NCI-H1105 treated with DMSO at 0.1 percent for 48 hours (cell line): ENCODE data around the gene PCED1B.

Source experiments
- DNase-seq: peaks from one replicate; lab custom pipeline; 2025; lab: John Stamatoyannopoulos, UW

PCED1B gene

DNA sequence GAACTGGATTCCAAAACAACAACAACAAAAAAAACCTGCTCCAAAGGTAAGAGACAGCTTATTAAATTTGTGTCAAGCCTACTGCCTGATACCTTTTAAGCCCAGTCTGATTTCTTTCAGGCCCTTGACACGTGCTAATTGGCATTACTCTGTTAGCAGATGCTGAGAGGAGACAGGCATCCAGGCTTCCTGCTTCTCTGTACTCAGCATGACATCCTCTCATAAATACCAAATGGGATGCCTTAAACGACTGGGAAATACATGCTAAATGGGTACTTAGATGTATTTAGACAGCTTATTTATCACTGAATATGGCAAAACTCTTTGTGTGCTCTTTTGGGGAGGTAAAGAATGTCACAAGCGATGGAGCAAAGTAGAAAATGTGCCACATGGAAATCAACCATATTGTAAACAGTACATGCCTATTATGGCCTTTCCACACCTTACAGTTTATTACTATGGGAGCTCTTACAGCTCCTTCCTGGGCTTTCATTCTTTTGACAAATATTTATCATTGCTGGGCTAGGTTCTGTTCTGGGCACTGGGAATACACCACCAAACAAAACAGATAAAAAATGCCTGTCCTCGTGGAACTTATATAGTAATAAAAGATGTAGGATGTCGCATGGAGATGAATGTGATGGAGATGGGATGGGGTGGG is 11.5 kb upstream of the PCED1B start:
- DNase-seq: no peak

DNA sequence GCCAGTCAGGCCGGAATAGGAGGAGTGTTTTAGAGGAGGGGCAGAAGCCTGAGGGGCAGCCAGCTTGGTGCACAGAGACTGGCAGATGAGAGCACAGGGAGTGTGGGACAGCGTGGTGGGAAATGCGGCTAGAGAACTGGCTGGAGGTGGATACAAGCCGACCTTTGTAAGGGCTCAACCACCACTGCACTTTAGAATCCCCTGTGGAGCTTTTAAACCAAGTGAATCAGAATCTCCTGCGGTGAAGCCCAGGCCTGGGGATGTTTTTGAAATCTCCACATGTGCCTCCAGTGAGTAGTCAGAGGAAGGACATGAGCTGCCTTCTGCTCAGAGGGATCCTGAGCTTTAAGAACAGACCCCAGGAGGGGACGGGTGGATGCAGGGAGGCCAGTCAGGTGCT is 10.9 kb upstream of the PCED1B start:
- DNase-seq: no peak

DNA sequence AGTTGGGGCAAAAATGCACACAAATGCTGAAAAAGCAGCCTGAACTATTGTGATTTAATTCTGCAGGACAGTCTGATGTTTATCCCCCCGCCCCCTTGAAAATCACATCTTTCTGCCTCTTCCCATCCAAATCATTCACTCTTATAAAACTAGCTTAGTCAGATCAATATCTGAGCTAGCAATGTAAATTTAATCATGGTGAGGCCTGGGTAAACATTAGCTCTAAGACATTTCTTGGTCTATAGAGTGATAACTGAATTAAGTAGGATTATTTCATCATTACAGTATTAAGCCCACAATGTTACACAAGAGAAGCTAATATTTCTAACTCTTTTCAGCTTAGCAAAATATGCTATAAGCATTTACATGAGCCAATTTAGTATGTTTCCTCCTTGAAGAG is 9.1 kb upstream of the PCED1B start:
- no peak for DNase-seq

DNA sequence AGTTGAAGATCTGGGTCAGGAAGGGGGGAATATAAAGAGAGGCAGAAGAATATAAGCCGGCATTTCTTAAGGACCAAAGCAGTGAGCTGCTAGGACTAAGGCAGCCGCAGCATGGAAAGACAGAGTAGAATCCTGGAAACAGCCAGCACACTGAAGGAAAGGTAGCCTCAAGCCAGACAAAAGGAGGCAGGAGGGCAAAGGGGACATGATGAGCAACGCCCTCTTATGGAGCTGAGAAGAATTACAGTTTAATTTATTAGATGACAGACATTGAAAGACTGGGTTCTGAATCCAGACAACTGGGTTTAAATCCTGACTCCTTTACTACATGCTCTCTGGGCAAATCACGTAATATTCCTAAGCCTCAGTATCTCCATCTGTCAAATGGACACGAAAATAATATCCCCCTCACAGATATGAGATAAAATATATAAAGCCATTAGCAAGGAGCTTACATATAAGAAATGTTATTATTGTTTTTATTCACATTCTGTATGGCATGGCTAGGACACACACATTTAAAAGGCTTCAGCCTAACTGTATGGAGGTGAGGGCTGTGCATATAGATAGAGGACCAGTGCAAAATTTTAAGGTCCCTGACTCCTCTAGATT is 8.1 kb upstream of the PCED1B start:
- no peak for DNase-seq

DNA sequence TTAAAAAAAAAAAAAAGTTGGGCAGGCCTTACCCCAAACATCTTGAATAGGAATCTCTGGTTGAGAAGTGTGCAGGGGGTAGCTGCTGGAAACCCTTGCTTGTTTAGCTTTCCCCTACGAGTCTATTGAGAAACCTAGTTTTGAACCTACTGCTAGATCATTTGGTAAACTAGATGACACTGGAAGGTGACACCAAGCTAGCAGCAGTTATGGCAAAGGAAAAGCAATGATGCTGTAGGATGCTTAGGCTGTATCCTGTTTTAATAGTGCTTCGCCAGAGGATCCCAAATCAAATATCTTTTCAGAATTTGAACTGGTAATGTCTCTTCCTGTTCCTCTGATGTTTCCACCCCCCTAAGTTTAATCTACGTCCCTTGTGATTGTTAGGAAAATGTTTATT is 5.5 kb upstream of the PCED1B start:
- DNase-seq: no peak

DNA sequence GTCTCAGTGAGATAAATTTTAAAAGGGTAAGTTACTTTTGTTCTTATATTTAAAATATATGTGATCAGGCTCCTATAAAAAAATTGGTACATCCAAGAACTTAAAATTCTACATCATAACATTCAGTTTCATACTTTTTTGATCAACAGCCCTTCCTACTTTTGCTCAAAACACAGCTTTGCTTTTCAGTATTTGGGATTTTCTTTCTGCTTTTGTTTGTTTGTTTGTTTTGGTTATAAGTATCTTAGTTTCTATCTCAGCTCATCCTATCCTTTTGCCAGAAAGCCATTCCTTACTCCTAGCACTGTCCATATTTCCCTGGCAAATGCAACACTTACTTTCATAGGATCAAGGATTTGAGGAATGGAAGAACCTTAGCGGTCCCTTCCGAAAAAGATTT is 4.7 kb upstream of the PCED1B start:
- DNase-seq: no peak

DNA sequence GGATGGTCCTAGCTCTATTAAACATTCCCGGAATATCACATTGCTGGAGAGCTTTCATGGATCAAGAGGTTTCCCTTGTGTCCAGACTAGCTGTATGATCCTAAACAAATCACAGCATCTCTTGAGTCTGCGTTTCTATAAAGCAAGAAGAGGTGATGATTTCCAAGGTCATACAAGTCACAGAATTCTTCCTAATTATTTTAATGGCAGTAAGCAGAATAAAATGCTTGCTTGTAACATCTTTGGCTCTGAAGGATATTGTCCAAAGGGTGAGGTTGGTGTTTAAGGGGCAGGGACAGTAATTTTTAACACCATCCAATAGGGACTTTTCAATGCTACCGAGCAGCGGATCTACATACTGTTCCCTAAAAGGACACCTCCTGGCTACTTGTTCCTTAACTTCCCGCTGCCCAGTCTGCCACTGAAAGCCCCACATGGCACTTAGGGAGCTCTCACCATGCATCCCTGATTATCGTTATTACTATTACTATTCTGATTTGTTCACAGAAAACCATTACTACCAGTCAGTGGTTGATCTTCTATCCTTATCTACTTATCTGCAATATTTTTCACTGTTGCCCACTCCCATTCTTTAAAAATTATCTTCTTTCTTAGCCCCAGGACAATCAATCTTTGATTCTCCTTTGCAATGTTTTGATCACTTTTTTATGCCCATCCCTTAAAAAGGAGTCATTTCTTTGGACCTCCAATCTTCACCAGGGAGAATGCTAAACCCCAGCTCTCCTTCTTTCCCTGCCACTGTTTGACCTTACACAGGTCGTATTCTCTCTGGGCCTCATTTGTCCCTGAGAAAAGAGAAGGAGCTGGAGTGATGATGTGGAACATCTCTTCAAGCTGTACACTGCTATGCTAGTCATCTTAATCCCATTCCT is 4.0 kb upstream of the PCED1B start:
- DNase-seq: no peak

DNA sequence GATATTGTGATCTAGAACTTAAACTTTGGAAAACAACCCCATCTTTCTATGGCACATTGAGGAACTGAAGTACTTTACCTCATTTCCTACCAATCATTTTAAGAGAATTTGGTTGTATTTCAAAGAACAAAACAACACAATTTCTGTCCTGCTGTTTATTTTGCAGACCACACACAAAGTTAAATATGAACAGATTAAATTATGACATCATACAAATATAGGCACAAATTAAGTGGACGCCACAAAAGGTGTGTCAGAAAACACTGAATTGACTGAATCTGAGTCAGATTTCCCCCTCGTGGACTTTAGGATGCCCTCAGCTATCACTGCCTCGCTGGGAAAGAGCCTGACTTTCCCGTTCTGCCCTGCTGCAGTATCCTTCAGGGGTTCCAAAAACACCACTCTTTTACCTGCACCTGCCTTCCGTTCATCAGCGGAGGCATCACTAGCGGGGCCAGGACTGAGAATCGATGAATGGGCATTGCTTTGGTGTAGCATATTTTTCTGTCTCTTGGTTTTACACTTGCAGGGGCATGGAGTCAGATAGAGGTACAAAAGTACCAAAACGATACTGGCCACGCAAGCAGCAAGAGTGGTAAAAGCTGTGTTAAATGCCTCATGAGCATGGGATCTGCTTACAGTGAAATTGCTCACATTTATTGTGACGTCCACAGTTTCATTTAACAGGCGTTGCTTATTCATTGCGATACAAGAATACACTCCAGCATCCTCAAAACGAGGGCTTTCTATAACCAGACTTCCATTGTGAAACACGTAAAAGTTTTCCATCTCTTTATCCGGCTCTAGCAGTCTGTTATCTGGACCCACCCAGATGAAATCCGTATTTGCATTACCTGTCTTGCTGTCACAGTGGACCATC is 2.0 kb upstream of the PCED1B start:
- DNase-seq: no peak

DNA sequence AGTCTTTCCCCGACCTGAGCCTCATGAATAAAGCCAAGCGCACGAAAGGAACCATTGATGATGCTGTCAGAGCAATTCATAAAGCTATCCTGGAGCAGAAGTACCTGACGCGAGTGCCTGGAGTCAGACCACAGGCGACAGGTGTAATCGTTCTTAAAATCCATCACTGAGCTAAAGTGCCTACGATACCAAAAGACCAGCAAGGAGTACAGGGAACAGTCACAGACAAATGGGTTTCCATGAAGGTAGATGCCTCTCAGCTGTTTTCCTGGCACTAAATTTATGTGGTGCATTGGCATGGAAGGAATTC is 1.4 kb upstream of the PCED1B start:
- no peak for DNase-seq

DNA sequence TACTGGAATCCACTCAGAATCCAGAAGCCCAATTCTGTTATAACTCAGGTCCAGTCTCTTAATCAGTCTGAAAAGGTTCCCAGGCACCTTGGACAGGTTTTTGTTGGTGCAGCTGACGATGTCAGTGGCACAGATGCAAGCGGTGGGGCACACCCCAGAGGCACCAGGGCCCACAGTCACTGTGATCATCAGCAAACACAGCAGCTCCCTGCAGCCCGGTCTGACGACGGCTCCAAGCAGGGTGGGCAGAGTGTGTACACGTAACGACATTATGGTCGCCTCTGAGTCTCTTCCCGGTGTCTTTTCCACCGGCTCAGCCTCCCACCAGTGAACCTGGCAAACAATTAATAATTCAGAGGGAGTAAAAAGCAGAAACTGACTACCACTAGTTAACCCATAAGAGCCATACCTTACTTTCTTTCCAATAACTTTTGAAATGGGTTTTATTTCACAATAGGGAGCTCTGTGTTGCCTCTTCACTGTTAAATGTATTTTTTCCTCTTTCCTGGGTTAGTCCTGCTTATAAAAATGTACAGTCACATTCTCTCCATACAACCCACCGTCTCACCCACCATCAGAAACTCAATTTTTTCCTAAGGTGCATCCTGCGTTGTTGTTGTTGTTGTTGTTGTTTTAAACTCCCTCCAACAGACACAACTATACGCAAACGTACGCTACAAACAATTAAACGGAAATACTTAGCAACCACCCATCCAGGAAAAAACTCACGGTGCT is 521 bp upstream of the PCED1B start:
- DNase-seq: peak; percentile 40

DNA sequence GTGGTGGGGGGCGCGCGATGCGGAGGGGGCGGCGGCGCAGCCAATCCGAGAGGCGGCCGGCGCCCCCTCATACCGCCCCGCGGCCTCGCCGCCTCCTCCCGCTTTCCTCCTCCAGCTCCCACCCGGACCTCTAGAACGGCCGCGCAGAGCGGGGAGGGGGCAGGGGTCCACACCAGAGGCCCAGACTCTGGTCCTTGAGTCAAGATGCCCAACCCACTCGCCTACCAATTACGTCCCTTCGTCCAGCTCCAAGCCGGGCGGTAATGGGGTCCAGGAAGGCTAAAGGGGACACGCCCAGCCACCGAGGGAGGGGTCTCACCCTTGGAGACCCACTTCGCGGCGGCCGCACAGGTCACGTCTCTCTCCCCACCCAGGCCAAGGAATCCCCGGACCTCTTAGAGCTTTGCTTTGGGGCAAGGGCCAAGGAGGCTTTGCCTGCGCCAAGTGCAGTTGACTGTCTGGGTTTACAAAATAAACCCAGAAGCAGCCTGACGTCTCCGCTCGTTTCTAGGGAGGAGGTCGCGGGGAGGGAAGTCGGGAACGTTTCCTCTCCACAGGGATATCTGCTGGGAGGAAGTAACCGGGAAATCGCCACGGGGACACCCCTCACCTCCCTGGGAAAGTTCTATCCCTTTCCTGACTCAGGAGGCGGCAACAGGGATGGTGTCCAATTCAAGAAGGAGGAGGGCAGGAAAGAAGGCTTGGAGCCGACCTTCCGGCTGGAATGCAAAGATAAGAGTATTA is 732 bp downstream of the PCED1B start:
- DNase-seq: no peak

DNA sequence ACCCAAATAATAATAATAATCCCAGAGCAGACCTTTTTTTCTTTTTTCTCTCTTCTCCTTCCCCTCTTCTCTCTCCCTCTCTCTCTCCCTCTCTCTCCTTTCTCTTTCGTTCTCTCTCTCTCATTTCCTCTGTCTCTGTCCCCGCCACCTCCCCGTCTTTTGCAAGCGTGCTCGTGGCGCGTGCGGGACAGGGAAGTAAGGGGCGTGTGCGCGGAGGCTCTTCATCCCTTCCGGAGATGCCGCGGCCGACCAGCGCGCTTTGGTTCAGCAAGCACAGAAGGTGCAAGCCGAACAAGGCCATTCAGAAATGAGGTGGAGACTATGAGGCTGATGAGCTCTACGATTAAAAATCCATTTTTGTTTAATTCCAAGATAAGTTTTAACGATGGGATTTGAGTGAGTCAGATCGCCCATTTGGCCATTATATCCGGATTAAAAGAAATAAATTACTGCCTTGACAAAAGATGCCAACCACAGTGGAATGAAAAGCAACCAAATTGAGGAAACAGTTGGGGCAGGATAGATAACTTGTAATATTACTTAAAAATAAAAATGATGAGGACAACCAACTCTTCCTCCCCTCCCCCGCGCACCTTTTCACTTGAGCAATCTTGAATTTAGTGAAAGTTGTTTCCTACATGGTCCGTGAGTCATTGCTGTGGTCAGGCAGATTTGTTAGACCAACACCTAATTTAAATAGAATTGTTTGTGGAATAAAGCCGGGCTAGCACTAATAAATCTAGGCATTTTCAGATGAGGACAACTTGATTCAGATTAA is 1.5 kb downstream of the PCED1B start:
- no peak for DNase-seq

DNA sequence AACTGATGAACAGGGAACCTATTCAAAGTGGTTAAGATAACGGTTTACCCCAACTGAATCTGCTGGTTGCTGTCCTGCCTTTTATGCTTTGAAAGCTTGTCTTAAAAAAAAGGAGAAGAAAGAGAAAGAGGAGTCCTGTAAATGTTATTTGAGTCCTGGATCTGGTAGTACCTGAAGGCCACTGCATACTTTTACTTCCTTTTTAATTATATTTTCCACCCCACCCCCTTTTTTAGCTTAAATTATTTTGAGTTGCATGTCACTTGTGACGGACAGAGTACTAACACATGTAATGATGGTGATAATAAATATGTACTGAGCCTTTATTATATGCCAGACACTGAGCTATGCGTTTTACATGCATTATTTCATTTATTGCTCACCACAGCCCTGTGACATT is 2.9 kb downstream of the PCED1B start:
- DNase-seq: no peak

DNA sequence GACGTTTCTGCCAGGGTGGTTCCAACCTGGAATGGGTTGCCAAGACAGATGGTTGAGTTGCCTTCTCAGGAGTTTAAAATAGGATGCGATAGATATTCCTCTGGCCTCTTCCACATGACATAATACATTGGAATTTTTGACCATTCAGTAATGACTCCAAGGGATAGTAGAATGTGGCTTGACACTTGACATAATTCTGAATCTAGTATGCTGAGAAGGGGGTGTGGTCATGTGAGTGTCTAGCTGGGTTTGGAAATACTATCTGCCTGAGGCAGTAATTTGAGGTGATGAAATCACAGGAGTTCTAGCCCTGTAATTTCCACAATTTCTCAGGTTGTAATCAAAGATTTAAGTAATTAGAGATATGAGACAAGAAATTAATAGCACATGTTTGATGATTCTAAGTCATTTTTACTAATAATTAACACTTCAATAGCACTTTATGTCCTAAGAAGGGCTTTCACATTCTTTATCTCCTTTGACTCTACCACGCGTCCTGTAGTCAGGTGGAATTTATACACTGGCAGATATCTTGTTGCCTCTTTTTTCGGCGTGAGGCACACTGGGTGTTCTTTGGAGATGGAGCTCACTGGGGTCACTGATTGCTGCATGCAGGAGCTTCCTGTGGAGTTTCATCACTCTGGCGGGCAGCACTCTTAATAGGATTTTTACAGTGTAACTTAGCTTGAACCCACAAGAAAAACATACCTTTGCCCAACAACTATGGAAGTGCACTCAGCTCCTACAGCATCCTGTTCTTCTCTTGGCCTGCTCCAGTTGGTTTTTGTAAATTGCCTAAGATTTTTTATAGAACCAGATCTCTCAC is 3.6 kb downstream of the PCED1B start:
- no peak for DNase-seq

DNA sequence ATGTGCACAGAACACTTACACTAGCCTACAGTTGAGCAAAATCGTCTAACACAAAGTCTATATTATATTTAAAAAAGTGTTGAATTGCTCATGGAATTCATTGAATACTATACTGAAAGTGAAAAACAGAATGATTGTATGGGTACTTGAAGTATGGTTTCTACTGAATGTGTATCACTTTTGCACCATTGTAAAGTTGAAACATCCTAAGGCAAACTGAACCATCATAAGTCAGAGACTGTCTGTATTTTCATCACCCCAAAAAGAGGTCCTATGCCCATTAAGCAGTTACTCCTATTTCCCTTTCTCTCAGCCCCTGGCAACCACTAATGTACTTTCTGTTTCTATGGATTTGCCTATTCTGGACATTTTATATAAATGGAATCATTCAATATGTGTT is 4.8 kb downstream of the PCED1B start:
- no peak for DNase-seq

DNA sequence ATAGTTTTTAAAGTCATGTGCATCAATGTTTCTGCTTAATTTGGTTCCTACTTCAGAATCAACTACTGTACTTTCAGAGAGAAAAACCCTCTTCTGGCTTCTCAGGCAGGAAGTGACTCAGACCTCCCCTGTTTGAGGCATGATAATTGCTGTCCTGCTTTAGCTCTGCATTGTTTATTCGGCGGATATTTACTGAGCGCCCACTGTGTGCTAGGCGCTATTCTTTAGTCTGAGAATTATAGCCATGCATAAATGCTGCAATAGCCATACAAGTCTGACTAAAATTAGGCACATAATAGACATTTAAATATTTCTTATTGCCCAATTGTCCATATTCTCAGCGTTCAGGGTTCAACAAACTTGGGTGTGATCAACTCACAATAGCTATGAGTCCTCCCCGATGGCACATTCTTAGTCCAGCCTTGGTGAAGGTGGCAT is 6.4 kb downstream of the PCED1B start:
- peak; percentile 27 for DNase-seq

DNA sequence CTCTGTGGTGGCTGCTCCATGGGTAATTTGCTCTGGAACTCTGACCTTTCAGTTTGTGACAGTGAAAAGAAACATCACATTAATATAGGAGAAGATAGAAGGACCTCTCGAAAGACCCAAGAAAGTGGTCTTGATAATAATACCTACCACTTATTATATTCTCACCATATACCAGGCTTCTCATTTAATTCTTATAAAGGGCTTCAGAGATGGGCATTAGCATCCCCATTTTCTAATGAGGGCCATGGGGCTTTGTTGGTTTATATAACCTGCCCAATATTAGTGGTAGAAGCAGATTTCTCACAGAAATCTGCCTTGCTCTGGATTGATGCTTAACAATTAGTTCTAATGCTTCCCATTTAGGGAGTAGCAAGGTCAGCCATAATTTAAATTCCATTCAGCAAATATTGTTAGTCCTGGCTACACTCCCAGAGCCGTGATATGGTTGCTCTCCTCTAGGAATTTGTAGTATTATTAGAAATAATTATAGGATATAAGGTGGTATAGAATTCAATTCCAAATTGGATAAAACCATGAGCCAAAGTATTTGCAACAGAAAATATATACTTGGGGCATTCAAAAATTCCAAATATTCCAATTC is 7.8 kb downstream of the PCED1B start:
- peak; percentile 88 for DNase-seq

DNA sequence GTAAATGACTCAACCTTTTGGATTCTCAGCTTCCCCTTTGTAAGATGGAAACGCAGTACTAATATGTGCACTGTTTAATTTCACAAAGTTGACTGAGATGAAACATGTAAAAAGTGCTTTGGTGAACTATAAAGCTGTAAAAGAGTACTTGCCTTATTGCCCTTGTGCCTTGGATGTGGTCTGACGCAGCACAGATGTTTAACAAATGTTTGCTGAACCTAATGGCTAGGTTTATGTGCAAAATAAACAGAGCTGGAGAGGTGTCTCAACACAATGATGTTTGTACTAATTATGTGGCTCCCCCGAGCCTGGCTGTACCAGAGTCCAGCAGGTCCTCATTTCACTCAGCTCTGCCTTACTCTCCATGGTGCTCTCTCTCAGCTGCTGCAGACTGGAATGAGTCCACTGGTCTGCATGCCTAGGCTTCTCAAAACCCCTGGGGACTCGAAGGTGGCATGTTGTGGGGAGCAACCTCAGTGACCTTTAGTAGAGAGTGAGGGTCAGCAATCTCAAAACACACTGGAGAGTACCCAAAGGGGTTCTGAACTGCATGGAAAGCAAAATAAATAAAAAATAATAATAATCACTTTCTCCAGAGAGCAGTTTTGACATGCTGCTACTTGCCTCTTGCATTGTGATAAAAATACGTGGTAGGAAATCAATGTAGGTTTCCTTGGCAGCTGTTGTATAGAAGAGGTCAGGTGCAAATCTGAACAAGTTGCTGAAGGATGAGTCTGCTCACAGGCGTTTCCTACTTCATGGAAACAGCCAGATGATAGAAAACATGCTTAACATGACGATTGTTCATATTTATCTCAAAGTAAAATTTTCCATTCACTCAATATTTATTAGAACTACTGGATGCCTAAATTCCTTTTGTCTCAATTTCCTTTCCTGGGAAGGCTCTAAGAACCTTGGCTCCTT is 8.9 kb downstream of the PCED1B start:
- DNase-seq: peak; percentile 97
